Upper lobe of left lung (tissue), 6 donors: ENCODE data around the gene RRP1B. TPM values are rescaled to one million over a fixed set of nuclear protein-coding genes. Genes with fewer than 3 reads are reported as not detected.

ENCODE experiments used
- ATAC-seq, 2 donors: fragments of 200-7000 bp; cut with Tn5 transposase; one replicate each; pipeline ENCODE4 v1.9.1; 2022; ENCODE audit warnings: mild to moderate bottlenecking in 2 of 2, moderate library complexity in 2 of 2; ENCODE audit not compliant: low FRiP score in 2 of 2
- DNase-seq, 2 donors: peaks; one replicate each; pipeline ENCODE4 v3.0.0-alpha.2; 2019 to 2020
- H3K27ac ChIP-seq, 4 donors: fragments of 200-600 bp; sonication (generic); one replicate each; pipeline ENCODE4 v1.5.1; 2016 to 2019
- H3K27me3 ChIP-seq, 4 donors: fragments of 200-600 bp; sonication (generic); one replicate each; pipeline ENCODE4 v1.5.1; 2017 to 2019
- H3K36me3 ChIP-seq, 4 donors: fragments of 200-600 bp; sonication (generic); one replicate each; pipeline ENCODE4 v1.5.1; 2016 to 2019
- H3K4me1 ChIP-seq, 4 donors: fragments of 200-600 bp; sonication (generic); one replicate each; pipeline ENCODE4 v1.5.1; 2018 to 2019
- H3K4me3 ChIP-seq, 4 donors: fragments of 200-600 bp; sonication (generic); one replicate each; pipeline ENCODE4 v1.5.1; 2017 to 2019; ENCODE audit warnings: mild to moderate bottlenecking in 2 of 4, moderate library complexity in 1 of 4
- H3K9me3 ChIP-seq, 4 donors: fragments of 200-600 bp; sonication (generic); one replicate each; pipeline ENCODE4 v1.5.1; 2018 to 2019
- CTCF ChIP-seq, 6 experiments: fragments of 450-650 bp in 4 of 6; fragments of 200-600 bp in 2 of 6; sonication (generic) in 2 of 6; IDR thresholded peaks; one replicate each; pipeline ENCODE4 v1.5.1; 2016 to 2019; ENCODE audit warnings: antibody characterized with exemption in 6 of 6
- EP300 ChIP-seq, 4 donors: sonication (generic); formaldehyde crosslinking; IDR thresholded peaks; one replicate each; pipeline ENCODE4 v1.5.1; 2017; ENCODE audit warnings: antibody characterized with exemption in 4 of 4, control low read depth in 2 of 4
- POLR2A ChIP-seq, 4 donors: fragments of 450-650 bp; IDR thresholded peaks; one replicate each; pipeline ENCODE4 v1.5.1; 2016 to 2017; ENCODE audit warnings: antibody characterized with exemption in 4 of 4, mild to moderate bottlenecking in 2 of 4
- POLR2AphosphoS5 ChIP-seq, 2 donors: sonication (generic); formaldehyde crosslinking; IDR thresholded peaks; one replicate each; pipeline ENCODE4 v1.5.1; 2017; ENCODE audit warnings: antibody characterized with exemption in 2 of 2
- WGBS, 2 donors: methylation state at CpG; one replicate each; pipeline ENCODE4 v1.1.5; 2017 to 2018; 5-methylcytosine and 5-hydroxymethylcytosine counted together
- total RNA-seq, 6 donors: library from RNA; depleted of rRNA in 4 of 6; stranded (reverse); fragments of >200 nt in 4 of 6; gene quantifications; one replicate each; pipeline versions ENCODE4 v1.1.0 to v1.2.1, GENCODE V29; 2016 to 2021
- donor health status: DM: no; HTN: no; CAD: no; lungs with moderate emphysema.
- donor health status: DM: no; HTN: yes; CAD: no; lungs with severe emphysema.

The RRP1B gene
- total RNA-seq, 6 donors from 2014 or later = 11.5 to 22.8 (median 19.7) TPM

GRCh38 chr21:43688906-43689305 is 29.5 kb downstream of the RRP1B start:
- Histone ChIP-seq H3K27me3 (no peaks in the 10 kb centered on the region), H3K27ac (no peak overlapping the region), H3K4me3 (no peak overlapping the region), H3K9me3 (no peaks in the 10 kb centered on the region), H3K4me1 (peaks cover 0 to 5% (median 0%) of the 10 kb centered on the region in 4 donors), H3K36me3 (peaks cover 23 to 96% (median 86%) of the 10 kb centered on the region in 4 donors)
- TF ChIP-seq EP300 (IDR thresholded peaks at IDR 0.05) (no peak), POLR2AphosphoS5 (IDR thresholded peaks at IDR 0.05) (no peak), POLR2A (IDR thresholded peaks at IDR 0.05) (no peak), CTCF (IDR thresholded peaks at IDR 0.05) (no peak)
- DNase-seq (peak in 1 of 2 donors; percentile 43), ATAC-seq (no peak)
- 93 to 95% methylated on average over 12 of the region's 12 CpGs for WGBS, 2 donors

- no peaks in the 10 kb centered on the region for H3K9me3 ChIP-seq
- TF ChIP-seq POLR2AphosphoS5 (IDR thresholded peaks at IDR 0.05) = no peak
- H3K36me3 ChIP-seq = peaks cover 23 to 99% (median 92%) of the 10 kb centered on the region in 4 donors
- H3K27me3 ChIP-seq = no peaks in the 10 kb centered on the region
- ATAC-seq (no peak), DNase-seq (peak in 1 of 2 donors; percentile 72)
- WGBS, 2 donors = 91 to 93% methylated on average over 21 to 26 of the region's 32 CpGs
- H3K27ac ChIP-seq = no peak overlapping the region
- peaks cover 0 to 5% (median 0%) of the 10 kb centered on the region in 4 donors for H3K4me1 ChIP-seq
- H3K4me3 ChIP-seq = no peak overlapping the region
Measured at GRCh38 chr21:43689556-43690337, 30.4 kb downstream of the RRP1B start.

- DNase-seq = no peak
- no peaks in the 10 kb centered on the region for H3K27me3 ChIP-seq
- no peak for ATAC-seq
- TF ChIP-seq EP300 (IDR thresholded peaks at IDR 0.05) = no peak
- TF ChIP-seq POLR2AphosphoS5 (IDR thresholded peaks at IDR 0.05) = no peak
- TF ChIP-seq POLR2A (IDR thresholded peaks at IDR 0.05) = no peak
- no peak for TF ChIP-seq CTCF (IDR thresholded peaks at IDR 0.05)
- peaks cover 0 to 5% (median 0%) of the 10 kb centered on the region in 4 donors for H3K4me1 ChIP-seq
- WGBS, 2 donors = 89 to 97% methylated on average over 3 to 7 of the region's 7 CpGs
- no peak overlapping the region for H3K4me3 ChIP-seq
- no peaks in the 10 kb centered on the region for H3K9me3 ChIP-seq
- peaks cover 18 to 99% (median 87%) of the 10 kb centered on the region in 4 donors for H3K36me3 ChIP-seq
- no peak overlapping the region for H3K27ac ChIP-seq
Measured at GRCh38 chr21:43690346-43690745, 31.0 kb downstream of the RRP1B start.

- H3K27me3 ChIP-seq = no peaks in the 10 kb centered on the region
- peaks cover 0 to 5% (median 0%) of the 10 kb centered on the region in 4 donors for H3K4me1 ChIP-seq
- 94% methylated on average over 25 of the region's 25 CpGs for WGBS, 2 donors
- no peak for ATAC-seq
- no peak overlapping the region for H3K27ac ChIP-seq
- H3K36me3 ChIP-seq = peaks cover 11 to 90% (median 81%) of the 10 kb centered on the region in 4 donors
- no peaks in the 10 kb centered on the region for H3K9me3 ChIP-seq
- no peak for DNase-seq
- TF ChIP-seq POLR2AphosphoS5 (IDR thresholded peaks at IDR 0.05) (no peak), CTCF (IDR thresholded peaks at IDR 0.05) (no peak), POLR2A (IDR thresholded peaks at IDR 0.05) (no peak), EP300 (IDR thresholded peaks at IDR 0.05) (no peak)
- H3K4me3 ChIP-seq = no peak overlapping the region
Measured at GRCh38 chr21:43691086-43691795, 31.9 kb downstream of the RRP1B start.

GRCh38 chr21:43691801-43692200 is 32.4 kb downstream of the RRP1B start:
- ATAC-seq (no peak), DNase-seq (no peak)
- H3K9me3 ChIP-seq = no peaks in the 10 kb centered on the region
- TF ChIP-seq CTCF (IDR thresholded peaks at IDR 0.05) (no peak), POLR2A (IDR thresholded peaks at IDR 0.05) (no peak), EP300 (IDR thresholded peaks at IDR 0.05) (no peak), POLR2AphosphoS5 (IDR thresholded peaks at IDR 0.05) (no peak)
- peaks cover 0 to 5% (median 0%) of the 10 kb centered on the region in 4 donors for H3K4me1 ChIP-seq
- WGBS, 2 donors = 95 to 97% methylated on average over 10 of the region's 10 CpGs
- no peak overlapping the region for H3K4me3 ChIP-seq
- H3K27ac ChIP-seq = no peak overlapping the region
- peaks cover 7 to 85% (median 77%) of the 10 kb centered on the region in 4 donors for H3K36me3 ChIP-seq
- H3K27me3 ChIP-seq = no peaks in the 10 kb centered on the region
